Left lung (tissue), 10 donors: Measurements from ENCODE around the gene EPHB1. TPM values are rescaled to one million over a fixed set of nuclear protein-coding genes. Genes with fewer than 3 reads are reported as not detected.

Source experiments
- ATAC-seq: fragments of 200-7000 bp; cut with Tn5 transposase; one replicate; pipeline ENCODE4 v1.9.1; 2020; ENCODE audit warnings: moderate library complexity
- DNase-seq, 4 donors: peaks; one replicate each; pipeline ENCODE4 v3.0.0-alpha.2; 2013 to 2020
- H3K27ac ChIP-seq, 2 donors: fragments of 200-600 bp; sonication (generic) in 1 of 2; one replicate each; pipeline versions ENCODE4 v1.5.0 to v1.8.0; 2020 to 2021
- H3K27me3 ChIP-seq, 2 donors: fragments of 200-600 bp; sonication (generic) in 1 of 2; one replicate each; pipeline versions ENCODE4 v1.5.0 to v1.8.0; 2020 to 2021
- H3K36me3 ChIP-seq, 2 donors: fragments of 200-600 bp; sonication (generic) in 1 of 2; one replicate each; pipeline versions ENCODE4 v1.5.0 to v1.8.0; 2020 to 2021
- H3K4me1 ChIP-seq, 2 donors: fragments of 200-600 bp; one replicate each; pipeline ENCODE4 v1.8.0; 2021
- H3K4me3 ChIP-seq, 2 donors: fragments of 200-600 bp; sonication (generic) in 1 of 2; one replicate each; pipeline versions ENCODE4 v1.5.0 to v1.8.0; 2020 to 2021; ENCODE audit warnings: mild to moderate bottlenecking in 1 of 2
- H3K9me3 ChIP-seq, 2 donors: fragments of 200-600 bp; sonication (generic) in 1 of 2; one replicate each; pipeline versions ENCODE4 v1.5.0 to v1.8.0; 2020 to 2021
- intact Hi-C, 2 donors: fragments of 100-400 bp; cut with DNase I; formaldehyde crosslinking; loops; one replicate each; pipeline versions ENCODE4 v1.11.2 to v1.14.2; 2022
- polyA plus RNA-seq, 6 donors: library from polyadenylated mRNA; unstranded; fragments of 120-200 nt; gene quantifications; one replicate each; pipeline ENCODE4 v1.2.1, GENCODE V29; 2013; ENCODE audit not compliant: insufficient read length in 6 of 6
- total RNA-seq, 2 donors: library from RNA; stranded (reverse); fragmentation: NEBNext Ultra II Directional; extraction: Animal tissue kit (Norgen Biotek cat#: 25700); gene quantifications; one replicate each; pipeline ENCODE4 v1.2.1, GENCODE V29; 2021
- TF ChIP-seq, protein P1 (sequence below), 2 donors: fragments of 200-600 bp; sonication (generic) in 1 of 2; IDR thresholded peaks; one replicate each; pipeline versions ENCODE4 v1.5.0 to v1.8.0; 2021; ENCODE audit warnings: antibody characterized with exemption in 2 of 2
- donor health status: DM: no; HTN: yes; CAD: no.
- donor health status: DM: no; HTN: no; CAD: no.

EPHB1 gene
- total and polyA plus RNA-seq, 8 donors, result 1.1 to 4.3 (median 2.7) TPM

DNA sequence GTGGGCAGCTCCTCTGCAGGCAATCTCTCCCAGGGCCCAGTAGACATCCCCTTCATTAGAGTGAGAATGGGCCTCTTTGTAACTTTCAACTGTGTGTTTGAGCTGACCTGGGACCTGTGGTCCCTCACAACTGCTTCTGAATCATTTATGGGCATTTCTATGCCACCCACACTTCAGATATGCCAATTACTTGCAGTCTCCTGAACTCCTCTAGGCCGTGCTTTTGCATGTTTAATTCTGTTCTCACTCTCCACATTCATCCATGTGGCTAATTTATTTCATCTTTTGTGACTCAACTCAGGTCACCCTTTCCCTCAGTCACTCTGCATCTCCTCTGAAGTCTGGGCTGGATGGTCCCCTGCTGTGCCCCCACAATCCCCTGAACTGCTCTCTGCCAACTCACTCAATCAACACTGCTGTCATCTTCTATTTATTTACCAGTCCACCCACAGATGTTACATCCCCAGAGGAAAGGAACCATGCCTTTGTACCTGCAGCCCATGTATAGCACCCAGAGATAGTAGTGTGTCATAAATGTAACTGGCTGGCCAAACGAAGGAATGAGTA, 364.7 kb downstream of the EPHB1 start:
- H3K4me3 ChIP-seq, result no peak overlapping the region
- H3K36me3 ChIP-seq, result no peaks in the 10 kb centered on the region
- DNase-seq (no peak), ATAC-seq (no peak)
- H3K27me3 ChIP-seq, result no peaks in the 10 kb centered on the region
- TF ChIP-seq, protein P1, sequence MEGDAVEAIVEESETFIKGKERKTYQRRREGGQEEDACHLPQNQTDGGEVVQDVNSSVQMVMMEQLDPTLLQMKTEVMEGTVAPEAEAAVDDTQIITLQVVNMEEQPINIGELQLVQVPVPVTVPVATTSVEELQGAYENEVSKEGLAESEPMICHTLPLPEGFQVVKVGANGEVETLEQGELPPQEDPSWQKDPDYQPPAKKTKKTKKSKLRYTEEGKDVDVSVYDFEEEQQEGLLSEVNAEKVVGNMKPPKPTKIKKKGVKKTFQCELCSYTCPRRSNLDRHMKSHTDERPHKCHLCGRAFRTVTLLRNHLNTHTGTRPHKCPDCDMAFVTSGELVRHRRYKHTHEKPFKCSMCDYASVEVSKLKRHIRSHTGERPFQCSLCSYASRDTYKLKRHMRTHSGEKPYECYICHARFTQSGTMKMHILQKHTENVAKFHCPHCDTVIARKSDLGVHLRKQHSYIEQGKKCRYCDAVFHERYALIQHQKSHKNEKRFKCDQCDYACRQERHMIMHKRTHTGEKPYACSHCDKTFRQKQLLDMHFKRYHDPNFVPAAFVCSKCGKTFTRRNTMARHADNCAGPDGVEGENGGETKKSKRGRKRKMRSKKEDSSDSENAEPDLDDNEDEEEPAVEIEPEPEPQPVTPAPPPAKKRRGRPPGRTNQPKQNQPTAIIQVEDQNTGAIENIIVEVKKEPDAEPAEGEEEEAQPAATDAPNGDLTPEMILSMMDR (IDR thresholded peaks at IDR 0.05), result no peak
- no peaks in the 10 kb centered on the region for H3K4me1 ChIP-seq
- no peak overlapping the region for H3K27ac ChIP-seq
- intact Hi-C loops, result no loop called here
- no peaks in the 10 kb centered on the region for H3K9me3 ChIP-seq

DNA sequence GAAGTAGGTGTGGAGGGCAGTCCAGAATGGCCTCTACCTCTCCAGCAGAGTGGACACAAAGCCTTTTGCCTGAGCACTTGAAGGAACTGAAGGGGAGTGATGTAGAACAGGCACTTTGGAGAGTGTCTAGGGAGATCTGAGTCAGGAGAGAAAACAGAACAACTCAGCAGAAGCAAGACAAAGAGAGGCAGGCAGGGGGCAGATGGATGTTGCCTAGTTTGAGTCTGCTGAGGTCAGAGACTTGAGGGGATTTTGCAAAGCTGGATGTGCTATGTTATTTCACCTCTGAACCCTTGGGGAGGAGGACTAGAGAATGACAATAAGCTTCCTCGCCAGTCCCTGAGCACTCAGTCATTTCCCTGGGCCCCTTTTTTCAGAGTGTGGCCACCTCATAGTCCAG, 366.4 kb downstream of the EPHB1 start:
- Histone ChIP-seq H3K36me3 (no peaks in the 10 kb centered on the region), H3K27ac (no peak overlapping the region), H3K4me1 (no peaks in the 10 kb centered on the region), H3K9me3 (no peaks in the 10 kb centered on the region), H3K4me3 (no peak overlapping the region), H3K27me3 (no peaks in the 10 kb centered on the region)
- intact Hi-C loops, result no loop called here
- DNase-seq (no peak), ATAC-seq (no peak)
- TF ChIP-seq, protein P1 (IDR thresholded peaks at IDR 0.05), result no peak

DNA sequence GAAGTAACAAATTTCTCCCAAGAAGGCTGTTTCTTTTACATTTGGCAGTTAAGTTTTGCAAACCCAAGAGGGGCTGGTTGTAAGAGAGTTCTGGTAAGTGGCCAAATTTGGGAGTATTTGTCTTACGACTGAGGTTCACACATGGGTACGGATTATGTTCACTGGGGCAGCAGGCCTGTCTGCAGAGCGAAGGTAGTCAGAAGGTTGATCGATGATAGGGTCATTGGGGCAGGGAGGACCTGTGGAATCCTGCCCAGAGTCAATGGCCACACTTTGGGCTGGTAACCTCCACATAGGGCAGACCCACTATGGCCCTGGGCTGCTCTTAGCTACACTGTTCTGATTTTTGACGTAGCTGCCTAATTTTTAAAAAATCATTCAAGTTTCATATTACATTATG, 368.6 kb downstream of the EPHB1 start:
- no peak overlapping the region for H3K4me3 ChIP-seq
- H3K27me3 ChIP-seq, result peaks cover 0 to 7% of the 10 kb centered on the region in 2 donors
- H3K4me1 ChIP-seq, result no peaks in the 10 kb centered on the region
- no peak for DNase-seq
- intact Hi-C loops, result no loop called here
- no peak overlapping the region for H3K27ac ChIP-seq
- no peaks in the 10 kb centered on the region for H3K36me3 ChIP-seq
- TF ChIP-seq, protein P1 (IDR thresholded peaks at IDR 0.05), result no peak
- H3K9me3 ChIP-seq, result no peaks in the 10 kb centered on the region
- no peak for ATAC-seq

DNA sequence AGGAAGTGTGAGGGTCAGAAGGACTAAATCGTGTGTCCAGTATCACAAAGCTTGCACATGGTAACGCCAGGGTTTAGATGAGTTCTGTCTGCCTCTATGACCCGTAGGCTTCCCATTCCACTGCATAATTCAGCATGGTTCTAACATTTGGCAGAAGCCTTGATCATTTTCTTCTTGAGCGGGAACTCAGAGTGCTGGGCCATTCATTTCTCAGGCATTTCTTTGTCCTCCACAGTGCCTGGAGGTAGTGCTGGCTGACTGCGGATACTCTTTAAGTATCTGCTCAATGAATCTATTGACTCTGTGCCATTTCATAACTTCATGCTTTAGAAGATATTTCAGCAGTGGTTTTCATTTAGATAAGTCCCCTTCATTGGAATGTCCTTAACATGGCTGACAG, 370.2 kb downstream of the EPHB1 start:
- H3K27ac ChIP-seq, result no peak overlapping the region
- no peak overlapping the region for H3K4me3 ChIP-seq
- ATAC-seq (no peak), DNase-seq (no peak)
- no peaks in the 10 kb centered on the region for H3K36me3 ChIP-seq
- TF ChIP-seq, protein P1 (IDR thresholded peaks at IDR 0.05), result no peak
- intact Hi-C loops, result no loop called here
- peaks cover 0 to 7% of the 10 kb centered on the region in 2 donors for H3K27me3 ChIP-seq
- no peaks in the 10 kb centered on the region for H3K9me3 ChIP-seq
- H3K4me1 ChIP-seq, result no peaks in the 10 kb centered on the region

DNA sequence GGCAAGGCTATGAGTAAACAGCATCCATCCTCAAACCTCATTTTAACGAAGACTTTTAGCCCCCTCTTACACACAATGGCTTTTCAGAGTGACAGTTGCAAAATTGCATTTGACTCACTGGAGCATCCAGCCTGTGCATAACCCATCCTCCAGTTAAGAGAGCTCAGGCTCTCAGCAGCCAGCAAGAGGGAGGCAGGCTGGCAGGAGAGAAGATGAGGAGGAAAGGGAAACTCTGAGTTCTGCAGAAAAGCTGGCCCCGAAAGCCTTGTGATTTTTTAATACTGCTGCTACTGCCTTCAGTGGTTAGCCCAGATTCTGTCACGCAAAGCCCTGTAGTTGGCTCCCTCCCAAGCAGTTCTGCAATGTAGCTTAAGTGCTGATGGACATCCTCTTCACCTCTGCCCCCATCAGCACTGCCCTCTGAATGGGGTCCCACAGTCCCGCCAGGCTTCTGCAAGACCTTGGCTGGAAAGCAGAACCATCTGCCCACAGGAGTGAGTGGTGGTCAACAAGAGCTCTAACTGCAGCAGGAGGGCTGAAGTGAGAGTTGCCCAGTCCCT, 371.3 kb downstream of the EPHB1 start:
- H3K4me3 ChIP-seq, result no peak overlapping the region
- peaks cover 0 to 7% of the 10 kb centered on the region in 2 donors for H3K27me3 ChIP-seq
- TF ChIP-seq, protein P1 (IDR thresholded peaks at IDR 0.05), result no peak
- H3K36me3 ChIP-seq, result no peaks in the 10 kb centered on the region
- H3K9me3 ChIP-seq, result no peaks in the 10 kb centered on the region
- H3K27ac ChIP-seq, result no peak overlapping the region
- no peaks in the 10 kb centered on the region for H3K4me1 ChIP-seq
- no peak for ATAC-seq
- intact Hi-C loops, result no loop called here
- DNase-seq, result no peak
